Measurements from ENCODE around the gene GATA1. TPM values are rescaled to one million over a fixed set of nuclear protein-coding genes. Genes with fewer than 3 reads are reported as not detected.

The GATA1 gene
- total RNA-seq, 1 donor from 2014 or later, result 0.87 TPM

GRCh38 chrX:48826876-48827653, 40.7 kb downstream of the GATA1 start:
- Histone ChIP-seq H3K4me1 (no peaks in the 10 kb centered on the region), H3K36me3 (no peaks in the 10 kb centered on the region), H3K27me3 (no peaks in the 10 kb centered on the region), H3K27ac (no peak overlapping the region), H3K4me3 (no peak overlapping the region), H3K9me3 (no peaks in the 10 kb centered on the region)
- intact Hi-C loops (cut with DNase I), result no loop called here
- TF ChIP-seq CTCF (IDR thresholded peaks at IDR 0.05), result no peak
- no peak for ATAC-seq
- no peak for DNase-seq

GRCh38 chrX:48827654-48827968, 41.2 kb downstream of the GATA1 start:
- intact Hi-C loops (cut with DNase I), result no loop called here
- Histone ChIP-seq H3K27me3 (no peaks in the 10 kb centered on the region), H3K9me3 (no peaks in the 10 kb centered on the region), H3K4me3 (no peak overlapping the region), H3K36me3 (no peaks in the 10 kb centered on the region), H3K4me1 (no peaks in the 10 kb centered on the region), H3K27ac (no peak overlapping the region)
- DNase-seq (no peak), ATAC-seq (no peak)
- TF ChIP-seq CTCF (IDR thresholded peaks at IDR 0.05), result no peak

GRCh38 chrX:48829016-48829735, 42.8 kb downstream of the GATA1 start:
- intact Hi-C loops (cut with DNase I), result no loop called here
- H3K27me3 ChIP-seq, result no peaks in the 10 kb centered on the region

GRCh38 chrX:48831136-48831908, 44.9 kb downstream of the GATA1 start:
- no peak for DNase-seq
- ATAC-seq, result no peak

More at GRCh38 chrX:48829016-48829735, 42.8 kb downstream of the GATA1 start:
- H3K4me1 ChIP-seq, result no peaks in the 10 kb centered on the region
- H3K4me3 ChIP-seq, result no peak overlapping the region
- no peak overlapping the region for H3K27ac ChIP-seq
- H3K9me3 ChIP-seq, result no peaks in the 10 kb centered on the region
- no peak for TF ChIP-seq CTCF (IDR thresholded peaks at IDR 0.05)
- H3K36me3 ChIP-seq, result no peaks in the 10 kb centered on the region
- ATAC-seq, result no peak
- no peak for DNase-seq

GRCh38 chrX:48831909-48832291, 45.5 kb downstream of the GATA1 start:
- Histone ChIP-seq H3K36me3 (no peaks in the 10 kb centered on the region), H3K27me3 (no peaks in the 10 kb centered on the region), H3K4me1 (no peaks in the 10 kb centered on the region), H3K9me3 (no peaks in the 10 kb centered on the region), H3K27ac (no peak overlapping the region), H3K4me3 (no peak overlapping the region)
- TF ChIP-seq CTCF (IDR thresholded peaks at IDR 0.05), result no peak
- no peak for ATAC-seq
- no peak for DNase-seq
- intact Hi-C loops (cut with DNase I), result no loop called here

More at GRCh38 chrX:48831136-48831908, 44.9 kb downstream of the GATA1 start:
- H3K4me1 ChIP-seq, result no peaks in the 10 kb centered on the region
- no peaks in the 10 kb centered on the region for H3K27me3 ChIP-seq
- intact Hi-C loops (cut with DNase I), result no loop called here
- no peaks in the 10 kb centered on the region for H3K9me3 ChIP-seq
- H3K27ac ChIP-seq, result no peak overlapping the region
- H3K36me3 ChIP-seq, result no peaks in the 10 kb centered on the region
- no peak overlapping the region for H3K4me3 ChIP-seq
- TF ChIP-seq CTCF (IDR thresholded peaks at IDR 0.05), result no peak
